Body of pancreas (tissue), 4 donors: Measurements from ENCODE around the gene HDHD3.

ENCODE experiments used
- POLR2A ChIP-seq, 3 donors: fragments of 450-650 bp; IDR thresholded peaks; one replicate each; pipeline ENCODE4 v1.6.1; 2016; ENCODE audit warnings: antibody characterized with exemption in 3 of 3, mild to moderate bottlenecking in 2 of 3
- TF ChIP-seq, protein P1 (sequence below), 7 experiments: fragments of 450-650 bp in 4 of 7; fragments of 200-600 bp in 3 of 7; sonication (generic) in 3 of 7; IDR thresholded peaks; one replicate each; pipeline ENCODE4 v1.5.1; 2016 to 2019; ENCODE audit warnings: antibody characterized with exemption in 7 of 7

DNA sequence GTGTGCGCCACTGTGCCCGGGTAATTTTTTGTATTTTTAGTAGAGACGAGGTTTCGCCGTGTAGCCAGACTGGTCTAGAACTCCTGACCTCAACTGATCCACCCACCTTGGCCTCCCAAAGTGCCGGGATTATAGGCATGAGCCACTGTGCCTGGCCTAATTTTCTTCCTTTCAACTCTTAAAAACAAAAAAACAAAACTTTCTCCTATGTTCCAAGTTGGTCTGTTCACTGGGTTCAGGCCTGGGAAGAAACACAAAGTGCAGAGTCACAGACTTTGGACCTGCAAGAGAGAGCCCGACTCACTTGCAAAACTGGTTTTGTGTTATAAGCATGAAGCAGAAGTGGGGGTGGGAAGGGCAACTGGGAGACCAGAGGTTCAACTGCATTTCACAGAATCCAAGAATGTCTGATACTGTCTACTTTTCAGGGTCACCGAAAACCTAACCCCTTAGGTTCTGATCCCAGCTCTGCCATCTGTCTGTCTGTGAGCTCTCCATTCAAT, 5.2 kb upstream of the HDHD3 start:
- TF ChIP-seq, protein P1, sequence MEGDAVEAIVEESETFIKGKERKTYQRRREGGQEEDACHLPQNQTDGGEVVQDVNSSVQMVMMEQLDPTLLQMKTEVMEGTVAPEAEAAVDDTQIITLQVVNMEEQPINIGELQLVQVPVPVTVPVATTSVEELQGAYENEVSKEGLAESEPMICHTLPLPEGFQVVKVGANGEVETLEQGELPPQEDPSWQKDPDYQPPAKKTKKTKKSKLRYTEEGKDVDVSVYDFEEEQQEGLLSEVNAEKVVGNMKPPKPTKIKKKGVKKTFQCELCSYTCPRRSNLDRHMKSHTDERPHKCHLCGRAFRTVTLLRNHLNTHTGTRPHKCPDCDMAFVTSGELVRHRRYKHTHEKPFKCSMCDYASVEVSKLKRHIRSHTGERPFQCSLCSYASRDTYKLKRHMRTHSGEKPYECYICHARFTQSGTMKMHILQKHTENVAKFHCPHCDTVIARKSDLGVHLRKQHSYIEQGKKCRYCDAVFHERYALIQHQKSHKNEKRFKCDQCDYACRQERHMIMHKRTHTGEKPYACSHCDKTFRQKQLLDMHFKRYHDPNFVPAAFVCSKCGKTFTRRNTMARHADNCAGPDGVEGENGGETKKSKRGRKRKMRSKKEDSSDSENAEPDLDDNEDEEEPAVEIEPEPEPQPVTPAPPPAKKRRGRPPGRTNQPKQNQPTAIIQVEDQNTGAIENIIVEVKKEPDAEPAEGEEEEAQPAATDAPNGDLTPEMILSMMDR (IDR thresholded peaks at IDR 0.05) = no peak
- TF ChIP-seq POLR2A (IDR thresholded peaks at IDR 0.05) = no peak
